Globus pallidus (tissue), 1 donor: Measurements from ENCODE around the gene NDC1.
A peak's percentile ranks its signal among the peaks of the same experiment; 100 is the strongest.
"Not testable (repeated sequence)": the region's sequence is repeated elsewhere in the genome, so short reads cannot be mapped to it uniquely, and the experiment has no call there.

Experiments
- DNase-seq: peaks from one replicate; pipeline ENCODE4 v3.0.0-alpha.2; 2015; ENCODE audit warnings: low spot score

NDC1 gene, protein sequence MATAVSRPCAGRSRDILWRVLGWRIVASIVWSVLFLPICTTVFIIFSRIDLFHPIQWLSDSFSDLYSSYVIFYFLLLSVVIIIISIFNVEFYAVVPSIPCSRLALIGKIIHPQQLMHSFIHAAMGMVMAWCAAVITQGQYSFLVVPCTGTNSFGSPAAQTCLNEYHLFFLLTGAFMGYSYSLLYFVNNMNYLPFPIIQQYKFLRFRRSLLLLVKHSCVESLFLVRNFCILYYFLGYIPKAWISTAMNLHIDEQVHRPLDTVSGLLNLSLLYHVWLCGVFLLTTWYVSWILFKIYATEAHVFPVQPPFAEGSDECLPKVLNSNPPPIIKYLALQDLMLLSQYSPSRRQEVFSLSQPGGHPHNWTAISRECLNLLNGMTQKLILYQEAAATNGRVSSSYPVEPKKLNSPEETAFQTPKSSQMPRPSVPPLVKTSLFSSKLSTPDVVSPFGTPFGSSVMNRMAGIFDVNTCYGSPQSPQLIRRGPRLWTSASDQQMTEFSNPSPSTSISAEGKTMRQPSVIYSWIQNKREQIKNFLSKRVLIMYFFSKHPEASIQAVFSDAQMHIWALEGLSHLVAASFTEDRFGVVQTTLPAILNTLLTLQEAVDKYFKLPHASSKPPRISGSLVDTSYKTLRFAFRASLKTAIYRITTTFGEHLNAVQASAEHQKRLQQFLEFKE

GRCh38 chr1:53837924-53838653 is at the start of gene NDC1:
TSS of gene NDC1 (minus strand) at chr1:53838296. CDS start at chr1:53838261, 35 bp downstream.
- peak; percentile 98 for DNase-seq

GRCh38 chr1:53883600-53883999 is 45.5 kb upstream of the NDC1 start:
- not testable (repeated sequence) for DNase-seq

DNA sequence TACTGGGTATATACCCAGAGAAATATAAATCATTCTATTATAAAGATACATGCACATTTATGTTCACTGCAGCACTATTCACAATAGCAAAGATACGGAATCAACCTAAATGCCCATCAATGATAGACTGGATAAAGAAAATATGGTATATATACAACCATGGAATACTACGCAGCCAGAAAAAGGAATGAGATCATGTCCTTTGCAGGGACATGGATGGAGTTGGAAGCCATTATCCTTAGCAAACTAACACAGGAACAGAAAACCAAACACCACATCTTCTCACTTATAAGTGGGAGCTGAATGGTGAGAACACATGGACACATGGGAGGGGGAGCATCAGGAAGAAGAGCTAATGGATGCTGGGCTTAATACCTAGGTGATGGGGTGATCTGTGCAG is 43.8 kb upstream of the NDC1 start:
- DNase-seq = not testable (repeated sequence)

GRCh38 chr1:53878492-53879105 is 40.5 kb upstream of the NDC1 start:
- DNase-seq = no peak

DNA sequence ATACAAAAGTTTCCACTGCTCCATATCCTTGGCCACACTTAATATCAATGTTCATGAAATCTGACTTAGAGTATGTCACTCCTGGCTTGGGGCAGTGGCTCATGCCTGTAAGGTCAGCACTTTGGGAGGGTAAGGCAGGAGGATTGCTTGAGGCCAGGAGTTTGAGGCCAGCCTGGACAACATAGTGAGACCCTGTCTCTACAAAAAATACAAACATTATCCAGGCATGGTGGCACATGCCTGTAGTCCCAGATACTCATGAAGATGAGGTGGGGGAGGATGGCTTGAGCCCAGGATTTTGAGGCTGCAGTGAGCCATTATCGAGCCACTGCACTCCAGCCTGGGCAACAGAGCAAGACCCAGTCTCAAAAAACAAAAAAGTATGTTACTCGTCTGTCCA is 37.1 kb upstream of the NDC1 start:
- DNase-seq = not testable (repeated sequence)

- no peak for DNase-seq
These were observed 33.8 kb upstream of the NDC1 start for GRCh38 chr1:53871773-53872484.

GRCh38 chr1:53871221-53871620 is 33.1 kb upstream of the NDC1 start:
- DNase-seq = no peak

DNA sequence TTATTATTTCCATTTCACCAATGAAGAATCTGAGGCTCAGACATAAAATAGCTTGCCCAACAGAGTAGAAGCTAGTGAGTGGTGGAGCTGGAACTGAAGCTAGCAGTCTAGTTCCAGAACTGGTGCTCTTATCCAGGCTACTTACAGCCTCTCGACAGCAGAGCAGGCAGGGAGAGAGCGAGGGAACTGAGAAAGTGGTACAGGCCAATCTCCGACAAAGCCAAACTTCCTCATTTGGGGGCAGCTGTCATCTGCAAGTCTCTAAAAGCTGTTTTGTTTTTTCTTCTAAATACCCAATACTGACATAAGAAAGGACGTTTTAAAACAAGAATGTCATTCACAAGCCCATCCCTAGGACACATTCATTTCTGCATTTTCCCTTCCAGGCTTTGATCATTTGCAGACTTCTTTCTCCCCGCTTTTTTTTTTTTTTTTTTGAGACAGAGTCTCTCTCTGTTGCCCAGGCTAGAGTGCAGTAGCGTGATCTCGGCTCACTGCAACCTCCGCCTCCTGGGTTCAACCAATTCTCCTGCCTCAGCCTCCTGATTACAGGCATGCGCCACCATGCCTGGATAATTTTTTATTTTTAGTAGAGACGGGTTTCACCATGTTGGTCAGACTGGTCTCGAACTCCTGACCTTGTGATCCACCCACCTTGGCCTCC is 31.5 kb upstream of the NDC1 start:
- DNase-seq = peak; percentile 64

DNA sequence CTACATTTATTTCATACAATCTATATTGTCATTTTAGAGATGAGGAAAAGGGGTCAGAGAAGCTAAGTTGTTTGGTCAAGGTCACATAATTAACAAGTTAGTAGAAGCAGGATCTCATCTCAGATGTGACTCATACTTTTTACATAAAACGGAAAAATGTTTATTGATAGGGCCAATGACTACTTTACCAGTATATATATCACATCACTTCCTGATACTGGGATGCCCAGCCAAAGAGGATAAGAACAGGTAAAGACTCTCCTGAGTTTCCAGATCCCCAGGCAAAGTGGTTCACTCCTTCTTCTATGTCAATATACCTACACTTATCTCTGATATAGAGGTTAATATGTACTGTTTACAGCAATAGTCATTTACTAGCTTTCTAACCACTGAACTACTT is 30.5 kb upstream of the NDC1 start:
- no peak for DNase-seq

GRCh38 chr1:53862507-53862906 is 24.4 kb upstream of the NDC1 start:
- no peak for DNase-seq

DNA sequence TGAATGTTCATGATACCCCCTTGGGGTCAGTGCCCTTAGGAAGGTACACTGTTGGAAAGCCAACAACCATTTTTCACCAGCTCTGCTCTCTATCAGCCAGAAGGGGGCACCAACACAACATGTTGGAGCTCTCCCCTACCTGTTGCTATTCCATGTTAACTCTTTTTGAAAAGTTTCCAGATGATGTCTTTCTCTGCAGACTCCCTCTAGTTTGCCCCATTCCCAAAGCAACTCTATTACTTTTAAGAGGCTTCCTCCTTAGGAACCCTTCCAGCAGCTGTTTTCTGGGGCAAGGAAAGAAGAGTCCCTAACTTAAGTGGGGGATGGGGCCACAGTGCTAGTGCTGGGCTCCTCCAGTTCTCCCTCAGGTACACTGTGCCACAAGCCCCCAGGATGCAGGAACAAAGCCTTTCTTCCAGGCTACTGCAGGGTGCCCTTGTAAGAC is 22.9 kb upstream of the NDC1 start:
- DNase-seq = peak; percentile 53

GRCh38 chr1:53851571-53852285 is 13.6 kb upstream of the NDC1 start:
- no peak for DNase-seq

DNA sequence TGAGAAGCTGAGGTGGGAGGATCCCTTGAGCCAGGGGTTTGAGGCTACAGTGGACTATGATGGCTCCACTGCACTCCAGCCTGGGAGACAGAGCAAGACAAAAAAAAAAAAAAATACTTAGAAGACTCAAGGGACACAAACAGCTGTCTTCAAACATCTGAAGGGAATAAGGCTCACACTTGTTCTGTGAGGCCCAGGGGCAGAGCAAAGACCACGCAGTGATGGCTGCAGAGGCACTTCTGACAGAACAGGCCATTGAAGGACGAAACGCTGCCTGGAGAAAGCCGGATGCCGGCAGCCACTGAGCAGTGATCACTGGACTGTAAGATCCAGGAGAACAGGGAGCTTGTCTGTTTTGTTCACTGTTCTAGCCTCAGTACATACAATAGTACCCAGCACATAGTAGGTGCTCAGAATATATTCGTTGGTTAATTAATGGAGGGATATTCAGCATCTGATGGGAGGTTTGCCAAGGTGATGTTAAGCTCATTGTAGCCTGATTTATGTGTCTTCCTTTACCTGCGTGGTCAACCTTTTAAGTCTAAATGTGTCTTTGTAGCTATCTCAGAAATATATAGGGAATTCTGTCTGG is 12.1 kb upstream of the NDC1 start:
- no peak for DNase-seq

DNA sequence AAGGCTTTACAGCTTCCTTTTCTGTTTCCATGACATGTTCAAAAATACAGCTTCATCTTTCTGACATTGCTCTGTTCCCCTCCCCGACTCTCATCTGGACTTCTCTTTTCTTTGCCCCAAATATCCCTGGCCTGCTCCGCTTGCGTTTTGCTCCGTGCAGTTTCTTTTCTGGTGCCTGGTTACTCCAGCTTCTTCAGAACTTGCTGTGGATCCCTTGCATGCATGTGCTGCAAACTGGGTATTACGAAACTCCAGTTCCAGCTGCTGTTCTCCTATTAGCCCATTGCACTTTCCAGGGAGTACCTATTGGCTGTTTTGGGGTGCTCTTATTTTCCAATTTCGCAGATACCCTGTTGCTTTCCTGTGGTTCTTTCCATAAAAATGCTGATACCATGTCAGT is 9.9 kb upstream of the NDC1 start:
- no peak for DNase-seq

GRCh38 chr1:53842347-53842746 is 4.3 kb upstream of the NDC1 start:
- DNase-seq = no peak

- DNase-seq = no peak
These were observed 518 bp upstream of the NDC1 start for GRCh38 chr1:53838654-53838974.

- no peak for DNase-seq
These were observed 511 bp downstream of the NDC1 start for GRCh38 chr1:53837646-53837923.

DNA sequence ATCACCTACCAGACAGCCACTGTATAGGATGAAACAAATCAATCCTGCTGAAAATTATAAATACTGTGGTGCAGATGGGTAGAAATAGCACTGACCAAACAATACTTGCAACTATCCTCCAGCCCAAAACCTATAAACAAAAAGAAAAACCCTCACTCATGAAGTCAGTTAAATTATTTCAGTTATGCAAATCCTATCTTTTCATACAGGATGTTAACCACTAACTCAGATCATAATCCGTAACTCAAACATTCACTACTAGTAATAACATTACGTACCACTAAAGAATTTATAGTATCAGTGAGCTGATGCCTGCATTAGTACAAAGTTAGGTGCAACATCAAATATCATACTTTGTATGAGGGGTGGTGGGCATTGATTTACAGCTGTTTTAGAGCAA is 2.6 kb downstream of the NDC1 start:
- no peak for DNase-seq

DNA sequence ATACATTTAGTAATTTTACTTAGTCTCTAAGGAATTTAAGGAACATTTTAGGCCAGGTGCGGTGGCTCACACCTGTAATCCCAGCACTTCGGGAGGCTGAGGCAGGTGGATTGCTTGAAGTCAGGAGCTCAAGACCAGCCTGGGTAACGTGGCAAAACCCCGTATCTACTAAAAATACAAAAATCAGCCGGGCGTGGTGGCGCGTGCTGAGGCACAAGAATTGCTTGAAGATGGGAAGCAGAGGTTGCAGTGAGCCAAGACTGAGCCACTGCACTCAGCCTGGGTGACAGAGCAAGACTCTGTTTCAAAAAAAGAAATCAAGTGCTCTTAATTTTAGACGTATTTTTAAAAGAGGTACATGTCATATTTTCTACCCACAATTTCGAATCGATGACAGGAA is 3.3 kb downstream of the NDC1 start:
- DNase-seq = no peak

- no peak for DNase-seq
These were observed 4.7 kb downstream of the NDC1 start for GRCh38 chr1:53833393-53833792.

DNA sequence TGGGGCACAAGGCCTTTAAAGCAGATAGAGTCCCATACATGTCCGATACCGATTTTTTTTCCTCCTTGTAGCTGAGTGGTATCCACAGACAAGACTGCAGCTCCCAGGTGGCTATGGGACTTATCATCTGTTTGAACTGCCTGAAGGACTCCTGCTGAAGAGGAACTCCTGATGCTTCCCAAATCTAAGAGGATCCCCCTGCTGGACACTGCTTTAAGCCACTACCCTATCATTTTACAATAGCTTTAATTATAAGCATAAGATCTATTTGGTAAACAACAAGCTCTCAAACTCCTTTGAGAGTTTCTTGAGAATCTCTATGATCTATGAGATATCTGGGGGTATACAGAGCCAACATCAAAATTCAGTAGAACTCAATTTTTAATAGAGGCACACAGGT is 11.7 kb downstream of the NDC1 start:
- no peak for DNase-seq
